ENCODE data around the gene DYNLT5. TPM values are rescaled to one million over a fixed set of nuclear protein-coding genes. Genes with fewer than 3 reads are reported as not detected.

The DYNLT5 gene
- polyA plus RNA-seq, 1 of the 3 experiments (the other 2 are of a cell fraction), result not detected

- no peak overlapping the region for H3K4me2 ChIP-seq
- no peak overlapping the region for H2AFZ ChIP-seq (ENCODE audit: low read depth)
- POLR2A ChIA-PET, result no interaction called here
- no peaks in the 10 kb centered on the region for H3K4me1 ChIP-seq (ENCODE audit: control insufficient read depth in 1 of 2, insufficient read depth in 2 of 2, low read depth in 1 of 2, low read length in 1 of 2)
- H3K79me2 ChIP-seq (ENCODE audit: insufficient read depth), result no peaks in the 10 kb centered on the region
- H3K9me2 ChIP-seq, result no peaks in the 10 kb centered on the region
- no peak overlapping the region for H3K27ac ChIP-seq (ENCODE audit: low read depth in 2 of 2, low read length in 1 of 2)
- H3F3A ChIP-seq (replicated peaks; ENCODE audit: insufficient read depth), result no peaks in the 10 kb centered on the region
- no peak for DNase-seq
- no peak overlapping the region for H3K9ac ChIP-seq
- H3K36me3 ChIP-seq (replicated peaks in 1 of 2; ENCODE audit: control insufficient read depth in 1 of 2, insufficient read depth in 2 of 2, low read length in 1 of 2), result no peaks in the 10 kb centered on the region
- WGBS (ENCODE audit: low lambda C conversion rate), result 68% methylated on average over 1 of the region's 1 CpG
- no peaks in the 10 kb centered on the region for H3K27me3 ChIP-seq (ENCODE audit: insufficient read depth)
- H3K4me3 ChIP-seq (ENCODE audit: low read depth in 2 of 2, low read length in 1 of 2), result no peak overlapping the region
- H3K9me3 ChIP-seq, result no peaks in the 10 kb centered on the region
- CTCF ChIA-PET, result no interaction called here
- no peaks in the 10 kb centered on the region for H4K20me1 ChIP-seq (ENCODE audit: insufficient read depth)
- TF ChIP-seq SMC3 (IDR thresholded peaks at IDR 0.05; ENCODE audit: low read depth, low read length) (no peak), FOXM1 (IDR thresholded peaks at IDR 0.05; ENCODE audit: low read depth) (no peak)
These were observed 57.0 kb downstream of the DYNLT5 start for GRCh38 chr1:66809245-66809644.

GRCh38 chr1:66809736-66810326 lies 57.6 kb downstream of the DYNLT5 start:
- Histone ChIP-seq H3K9me3 (no peaks in the 10 kb centered on the region), H3K36me3 (replicated peaks in 1 of 2; ENCODE audit: control insufficient read depth in 1 of 2, insufficient read depth in 2 of 2, low read length in 1 of 2) (no peaks in the 10 kb centered on the region), H3K4me3 (ENCODE audit: low read depth in 2 of 2, low read length in 1 of 2) (no peak overlapping the region), H3K4me2 (no peak overlapping the region), H3K9ac (no peak overlapping the region), H3K27me3 (ENCODE audit: insufficient read depth) (no peaks in the 10 kb centered on the region), H3K79me2 (ENCODE audit: insufficient read depth) (no peaks in the 10 kb centered on the region), H3K9me2 (no peaks in the 10 kb centered on the region), H3K4me1 (ENCODE audit: control insufficient read depth in 1 of 2, insufficient read depth in 2 of 2, low read depth in 1 of 2, low read length in 1 of 2) (no peaks in the 10 kb centered on the region), H4K20me1 (ENCODE audit: insufficient read depth) (no peaks in the 10 kb centered on the region), H3F3A (replicated peaks; ENCODE audit: insufficient read depth) (no peaks in the 10 kb centered on the region), H3K27ac (ENCODE audit: low read depth in 2 of 2, low read length in 1 of 2) (no peak overlapping the region), H2AFZ (ENCODE audit: low read depth) (no peak overlapping the region)
- TF ChIP-seq PBX3 (IDR thresholded peaks at IDR 0.05) (no peak), USF1 (IDR thresholded peaks at IDR 0.05; ENCODE audit: borderline replicate concordance, low read depth) (no peak), SIN3A (IDR thresholded peaks at IDR 0.05; ENCODE audit: borderline replicate concordance, low read depth, low read length) (no peak), GATA2 (CRISPR knock-in tag; IDR thresholded peaks at IDR 0.05) (no peak)
- WGBS (ENCODE audit: low lambda C conversion rate), result 40% methylated on average over 1 of the region's 1 CpG
- no peak for DNase-seq
- POLR2A ChIA-PET, result no interaction called here
- CTCF ChIA-PET, result no interaction called here

- POLR2A ChIA-PET, result no interaction called here
- Histone ChIP-seq H3F3A (replicated peaks; ENCODE audit: insufficient read depth) (no peaks in the 10 kb centered on the region), H3K9me3 (no peaks in the 10 kb centered on the region), H3K4me2 (no peak overlapping the region), H3K4me3 (ENCODE audit: low read depth in 2 of 2, low read length in 1 of 2) (no peak overlapping the region), H4K20me1 (ENCODE audit: insufficient read depth) (no peaks in the 10 kb centered on the region), H3K27me3 (ENCODE audit: insufficient read depth) (no peaks in the 10 kb centered on the region), H3K79me2 (ENCODE audit: insufficient read depth) (no peaks in the 10 kb centered on the region), H2AFZ (ENCODE audit: low read depth) (no peak overlapping the region), H3K36me3 (replicated peaks in 1 of 2; ENCODE audit: control insufficient read depth in 1 of 2, insufficient read depth in 2 of 2, low read length in 1 of 2) (no peaks in the 10 kb centered on the region), H3K4me1 (ENCODE audit: control insufficient read depth in 1 of 2, insufficient read depth in 2 of 2, low read depth in 1 of 2, low read length in 1 of 2) (no peaks in the 10 kb centered on the region), H3K27ac (ENCODE audit: low read depth in 2 of 2, low read length in 1 of 2) (no peak overlapping the region), H3K9me2 (0 out of 2 replicates have a peak, but pooled peaks cover 2% of the 10 kb centered on the region), H3K9ac (no peak overlapping the region)
- CTCF ChIA-PET, result no interaction called here
- no peak for DNase-seq
- WGBS (ENCODE audit: low lambda C conversion rate), result 100% methylated on average over 1 of the region's 1 CpG
- TF ChIP-seq FOXM1 (IDR thresholded peaks at IDR 0.05; ENCODE audit: low read depth) (no peak), ZBTB33 (IDR thresholded peaks at IDR 0.05; ENCODE audit: borderline replicate concordance, low read depth) (no peak), MAX (IDR thresholded peaks at IDR 0.05; ENCODE audit: low read depth) (no peak), NRF1 (IDR thresholded peaks at IDR 0.05; ENCODE audit: low read depth, low read length) (no peak), YY1 (IDR thresholded peaks at IDR 0.05; ENCODE audit: low read depth) (no peak), MEF2A (IDR thresholded peaks at IDR 0.05; ENCODE audit: borderline replicate concordance, low read depth) (no peak), GABPA (IDR thresholded peaks at IDR 0.05; ENCODE audit: low read depth) (no peak), USF1 (IDR thresholded peaks at IDR 0.05; ENCODE audit: borderline replicate concordance, low read depth) (no peak), SMC3 (IDR thresholded peaks at IDR 0.05; ENCODE audit: low read depth, low read length) (no peak), USF2 (IDR thresholded peaks at IDR 0.05; ENCODE audit: borderline replicate concordance, low read depth, low read length) (no peak), CHD2 (IDR thresholded peaks at IDR 0.05; ENCODE audit: low read length, partially characterized antibody) (no peak), SIN3A (IDR thresholded peaks at IDR 0.05; ENCODE audit: borderline replicate concordance, low read depth, low read length) (no peak)
These were observed 72.5 kb downstream of the DYNLT5 start for GRCh38 chr1:66824771-66825170.
